NCI-H526 (cell line): ENCODE results near the gene UBE2H.
"Not testable (repeated sequence)": the region's sequence is repeated elsewhere in the genome, so short reads cannot be mapped to it uniquely, and the experiment has no call there.

Experiments
- DNase-seq, 2 experiments: peaks; one replicate each; lab custom pipeline; 2025; lab: John Stamatoyannopoulos, UW

Gene UBE2H

GRCh38 chr7:129843365-129843898 is 109.3 kb downstream of the UBE2H start:
- no peak for DNase-seq

- DNase-seq, result no peak
Observed at GRCh38 chr7:129841465-129841864, 111.3 kb downstream of the UBE2H start.

- DNase-seq, result no peak
Observed at GRCh38 chr7:129840757-129841156, 112.0 kb downstream of the UBE2H start.

- no peak for DNase-seq
Observed at GRCh38 chr7:129836983-129837382, 115.8 kb downstream of the UBE2H start.

GRCh38 chr7:129835569-129835968 is 117.2 kb downstream of the UBE2H start:
- DNase-seq, result no peak

- not testable (repeated sequence) for DNase-seq
Observed at GRCh38 chr7:129833353-129833752, 119.4 kb downstream of the UBE2H start.

- no peak for DNase-seq
Observed at GRCh38 chr7:129832701-129833227, 120.0 kb downstream of the UBE2H start.

- DNase-seq, result no peak
Observed at GRCh38 chr7:129832282-129832681, 120.5 kb downstream of the UBE2H start.

GRCh38 chr7:129831424-129832058 is 121.2 kb downstream of the UBE2H start:
- no peak for DNase-seq

- no peak for DNase-seq
Observed at GRCh38 chr7:129830949-129831348, 121.8 kb downstream of the UBE2H start.

GRCh38 chr7:129829737-129830631 is 122.8 kb downstream of the UBE2H start:
- DNase-seq, result peak; percentile 88 to 96

- DNase-seq, result peak in 1 of 2 experiments; percentile 35
Observed at GRCh38 chr7:129828989-129829736, 123.6 kb downstream of the UBE2H start.

- DNase-seq, result no peak
Observed at GRCh38 chr7:129828078-129828762, 124.5 kb downstream of the UBE2H start.

GRCh38 chr7:129827467-129827990 is 125.2 kb downstream of the UBE2H start:
- no peak for DNase-seq

- not testable (repeated sequence) for DNase-seq
Observed at GRCh38 chr7:129826895-129827294, 125.9 kb downstream of the UBE2H start.

- DNase-seq, result peak; percentile 84 to 95
Observed at GRCh38 chr7:129825209-129825970, 127.4 kb downstream of the UBE2H start.

GRCh38 chr7:129824291-129825208 is 128.2 kb downstream of the UBE2H start:
- peak; percentile 97 to 98 for DNase-seq

- not testable (repeated sequence) for DNase-seq
Observed at GRCh38 chr7:129823143-129823542, 129.6 kb downstream of the UBE2H start.

- DNase-seq, result no peak
Observed at GRCh38 chr7:129821476-129821875, 131.3 kb downstream of the UBE2H start.
